ENCODE results near the gene TMCO4. TPM values are rescaled to one million over a fixed set of nuclear protein-coding genes. Genes with fewer than 3 reads are reported as not detected.

TMCO4 gene
- total RNA-seq, 1 donor from 2014 or later = 1.8 TPM

GRCh38 chr1:19846338-19846737, 46.6 kb upstream of the TMCO4 start:
- H3K9ac ChIP-seq (ENCODE audit: low read length) = no peak overlapping the region
- H3K9me3 ChIP-seq (ENCODE audit: insufficient read depth, low read depth, low read length) = no peaks in the 10 kb centered on the region
- no peak overlapping the region for H3K4me3 ChIP-seq (ENCODE audit: insufficient read depth, low read depth, low read length)
- Mint-ChIP-seq H3K9me3 (ENCODE audit: unreplicated experiment) (no peaks in the 10 kb centered on the region), H3K27me3 (ENCODE audit: low read depth, unreplicated experiment) (peaks cover 13% of the 10 kb centered on the region), H3K4me3 (ENCODE audit: unreplicated experiment) (no peak overlapping the region), H3K4me1 (ENCODE audit: low read depth, unreplicated experiment) (no peaks in the 10 kb centered on the region), H3K27ac (ENCODE audit: unreplicated experiment) (no peak overlapping the region), H3K36me3 (ENCODE audit: low read depth, unreplicated experiment) (no peaks in the 10 kb centered on the region)
- H3K27me3 ChIP-seq (ENCODE audit: insufficient read depth, low read length) = no peaks in the 10 kb centered on the region
- FAIRE-seq (no peak), DNase-seq (ENCODE audit: low read depth) (no peak)
- no peak for TF ChIP-seq EZH2 (IDR thresholded peaks at IDR 0.05; ENCODE audit: insufficient read depth, low read length)
- TF ChIP-seq CTCF (IDR thresholded peaks at IDR 0.05; ENCODE audit: insufficient read depth, low read depth, low read length) = no peak
- H2AFZ ChIP-seq (ENCODE audit: low read depth, low read length) = no peak overlapping the region
- no peaks in the 10 kb centered on the region for H4K20me1 ChIP-seq (ENCODE audit: insufficient read depth, low read length)
- no peak overlapping the region for H3K4me2 ChIP-seq (ENCODE audit: low read length)
- no peak overlapping the region for H3K27ac ChIP-seq (ENCODE audit: low read depth, low read length)
- no peaks in the 10 kb centered on the region for H3K79me2 ChIP-seq (ENCODE audit: insufficient read depth, low read length)
- H3K36me3 ChIP-seq (ENCODE audit: insufficient read depth, low read length) = no peaks in the 10 kb centered on the region
- H3K4me1 ChIP-seq (ENCODE audit: insufficient read depth, low read length) = no peaks in the 10 kb centered on the region

DNA sequence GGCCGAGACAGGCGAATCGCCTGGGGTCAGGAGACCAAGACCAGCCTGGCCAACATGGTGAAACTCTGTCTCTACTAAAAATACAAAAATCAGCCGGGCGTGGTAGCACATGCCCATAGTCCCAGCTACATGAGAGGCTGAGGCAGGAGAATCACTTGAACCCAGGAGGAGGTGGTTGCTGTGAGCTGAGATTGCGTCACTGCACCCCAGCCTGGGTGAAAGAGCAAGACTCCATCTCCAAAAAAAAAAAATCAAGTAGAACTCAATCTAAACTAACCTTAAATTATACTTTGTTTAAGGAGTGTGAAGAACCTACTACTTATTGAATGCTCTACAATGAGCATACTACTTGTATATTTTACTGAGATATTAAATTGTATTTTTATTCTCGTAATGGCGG, 45.8 kb upstream of the TMCO4 start:
- no peak for TF ChIP-seq CTCF (IDR thresholded peaks at IDR 0.05; ENCODE audit: insufficient read depth, low read depth, low read length)
- no peak for TF ChIP-seq EZH2 (IDR thresholded peaks at IDR 0.05; ENCODE audit: insufficient read depth, low read length)

DNA sequence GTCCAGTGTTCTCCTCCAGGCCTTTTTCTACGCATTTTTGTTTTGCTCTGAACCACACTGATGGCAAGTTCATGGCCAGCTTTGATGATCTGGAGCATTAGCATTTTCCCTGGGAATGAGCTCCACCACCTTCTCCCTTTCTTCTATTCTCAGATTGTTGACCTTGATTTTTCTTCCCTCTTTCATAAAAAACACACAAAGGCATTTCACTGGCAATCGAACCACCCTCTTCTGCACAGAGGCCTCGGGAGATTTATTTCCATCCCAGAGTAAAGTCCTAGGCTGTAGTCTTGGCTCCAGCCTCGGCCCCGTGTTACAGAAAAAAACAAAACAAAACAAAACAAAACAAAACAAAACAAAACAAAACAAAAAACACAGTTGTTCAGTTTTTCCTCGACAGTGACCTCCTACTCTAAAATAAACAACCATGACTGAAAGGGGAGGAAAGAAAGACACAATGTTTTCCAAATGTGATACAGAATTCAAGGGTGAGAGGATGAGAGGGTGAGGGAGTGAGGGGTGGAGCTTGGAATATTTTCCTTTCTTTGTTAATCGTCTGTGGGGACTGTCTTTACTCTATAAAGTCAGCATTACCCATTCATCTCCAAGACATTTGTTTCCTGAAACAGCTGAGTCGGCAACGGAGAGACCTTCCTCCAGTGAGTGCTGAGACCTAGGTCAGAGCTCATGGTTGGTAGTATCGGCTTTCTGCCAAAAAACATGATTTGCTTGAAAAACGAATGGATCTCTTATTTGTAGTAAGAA, 45.2 kb upstream of the TMCO4 start:
- no peak overlapping the region for H3K4me3 ChIP-seq (ENCODE audit: insufficient read depth, low read depth, low read length)
- no peak overlapping the region for H3K27ac ChIP-seq (ENCODE audit: low read depth, low read length)
- TF ChIP-seq EZH2 (IDR thresholded peaks at IDR 0.05; ENCODE audit: insufficient read depth, low read length) (no peak), CTCF (IDR thresholded peaks at IDR 0.05; ENCODE audit: insufficient read depth, low read depth, low read length) (no peak)
- Mint-ChIP-seq H3K4me3 (ENCODE audit: unreplicated experiment) (no peak overlapping the region), H3K27ac (ENCODE audit: unreplicated experiment) (no peak overlapping the region), H3K36me3 (ENCODE audit: low read depth, unreplicated experiment) (no peaks in the 10 kb centered on the region), H3K27me3 (ENCODE audit: low read depth, unreplicated experiment) (peaks cover 9% of the 10 kb centered on the region), H3K9me3 (ENCODE audit: unreplicated experiment) (no peaks in the 10 kb centered on the region), H3K4me1 (ENCODE audit: low read depth, unreplicated experiment) (no peaks in the 10 kb centered on the region)
- H3K36me3 ChIP-seq (ENCODE audit: insufficient read depth, low read length) = no peaks in the 10 kb centered on the region
- DNase-seq (ENCODE audit: low read depth) (no peak), FAIRE-seq (no peak)
- H3K4me1 ChIP-seq (ENCODE audit: insufficient read depth, low read length) = no peaks in the 10 kb centered on the region
- H4K20me1 ChIP-seq (ENCODE audit: insufficient read depth, low read length) = no peaks in the 10 kb centered on the region
- H3K9me3 ChIP-seq (ENCODE audit: insufficient read depth, low read depth, low read length) = no peaks in the 10 kb centered on the region
- H3K79me2 ChIP-seq (ENCODE audit: insufficient read depth, low read length) = no peaks in the 10 kb centered on the region
- H3K4me2 ChIP-seq (ENCODE audit: low read length) = no peak overlapping the region
- H2AFZ ChIP-seq (ENCODE audit: low read depth, low read length) = peak overlapping the region; percentile 50
- no peak overlapping the region for H3K9ac ChIP-seq (ENCODE audit: low read length)
- no peaks in the 10 kb centered on the region for H3K27me3 ChIP-seq (ENCODE audit: insufficient read depth, low read length)

More for the DNA sequence above, 45.8 kb upstream of the TMCO4 start:
- Histone ChIP-seq H3K4me3 (ENCODE audit: insufficient read depth, low read depth, low read length) (no peak overlapping the region), H2AFZ (ENCODE audit: low read depth, low read length) (no peak overlapping the region), H3K79me2 (ENCODE audit: insufficient read depth, low read length) (no peaks in the 10 kb centered on the region), H3K9ac (ENCODE audit: low read length) (no peak overlapping the region), H3K9me3 (ENCODE audit: insufficient read depth, low read depth, low read length) (no peaks in the 10 kb centered on the region), H3K27ac (ENCODE audit: low read depth, low read length) (no peak overlapping the region), H3K27me3 (ENCODE audit: insufficient read depth, low read length) (no peaks in the 10 kb centered on the region), H3K36me3 (ENCODE audit: insufficient read depth, low read length) (no peaks in the 10 kb centered on the region), H3K4me1 (ENCODE audit: insufficient read depth, low read length) (no peaks in the 10 kb centered on the region), H3K4me2 (ENCODE audit: low read length) (no peak overlapping the region), H4K20me1 (ENCODE audit: insufficient read depth, low read length) (no peaks in the 10 kb centered on the region)
- H3K4me1 Mint-ChIP-seq (ENCODE audit: low read depth, unreplicated experiment) = no peaks in the 10 kb centered on the region
- DNase-seq (ENCODE audit: low read depth) (no peak), FAIRE-seq (no peak)
- no peaks in the 10 kb centered on the region for H3K36me3 Mint-ChIP-seq (ENCODE audit: low read depth, unreplicated experiment)
- H3K9me3 Mint-ChIP-seq (ENCODE audit: unreplicated experiment) = no peaks in the 10 kb centered on the region
- no peak overlapping the region for H3K27ac Mint-ChIP-seq (ENCODE audit: unreplicated experiment)
- H3K27me3 Mint-ChIP-seq (ENCODE audit: low read depth, unreplicated experiment) = peaks cover 9% of the 10 kb centered on the region
- no peak overlapping the region for H3K4me3 Mint-ChIP-seq (ENCODE audit: unreplicated experiment)
